OCI-LY1 (cell line): Measurements from ENCODE around the gene TRIO.

ENCODE experiments used
- H2AFZ ChIP-seq: fragments of 200-600 bp; sonication (generic), shearing (Covaris generic); 2 replicates; pipeline ENCODE4 v1.6.0; 2014; ENCODE audit warnings: antibody characterized with exemption, mild to moderate bottlenecking, low read length
- H3F3A ChIP-seq: fragments of 200-600 bp; sonication (generic), shearing (Covaris generic); 2 replicates; pipeline ENCODE4 v1.6.0; 2014; ENCODE audit warnings: mild to moderate bottlenecking, antibody characterized with exemption, low read length, moderate library complexity; ENCODE audit not compliant: insufficient read depth
- H3K27ac ChIP-seq: fragments of 200-600 bp; sonication (generic); 2 replicates; pipeline ENCODE4 v1.5.1; 2014; ENCODE audit warnings: low read length, mixed run types, mild to moderate bottlenecking, low read depth; ENCODE audit not compliant: poor library complexity, severe bottlenecking
- H3K27me3 ChIP-seq: fragments of 200-600 bp; sonication (generic); 2 replicates; pipeline ENCODE4 v1.6.0; 2014; ENCODE audit warnings: antibody characterized with exemption, mild to moderate bottlenecking, low read length, moderate library complexity; ENCODE audit not compliant: insufficient read depth
- H3K36me3 ChIP-seq: fragments of 200-600 bp; sonication (generic); 2 replicates; pipeline ENCODE4 v1.6.1; 2014; ENCODE audit warnings: mild to moderate bottlenecking, antibody characterized with exemption, low read length, moderate library complexity, mixed read lengths; ENCODE audit not compliant: insufficient read depth
- H3K4me1 ChIP-seq: fragments of 200-600 bp; sonication (generic); 2 replicates; pipeline ENCODE4 v1.5.1; 2014; ENCODE audit warnings: mild to moderate bottlenecking, low read length, moderate library complexity; ENCODE audit not compliant: insufficient read depth, severe bottlenecking
- H3K4me2 ChIP-seq: fragments of 200-600 bp; sonication (generic), shearing (Covaris generic); 2 replicates; pipeline ENCODE4 v1.6.1; 2014; ENCODE audit warnings: low read length
- H3K4me3 ChIP-seq: fragments of 200-600 bp; sonication (generic); 2 replicates; pipeline ENCODE4 v1.5.1; 2014; ENCODE audit warnings: low read length, low read depth, mild to moderate bottlenecking, mixed read lengths; ENCODE audit not compliant: poor library complexity, severe bottlenecking
- H3K79me2 ChIP-seq: fragments of 200-600 bp; shearing (Covaris generic); 2 replicates; pipeline ENCODE4 v1.6.1; 2016; ENCODE audit warnings: mixed run types, low read length, mixed read lengths; ENCODE audit not compliant: insufficient read depth
- H3K9ac ChIP-seq: fragments of 200-600 bp; sonication (generic), shearing (Covaris generic); 2 replicates; pipeline ENCODE4 v1.6.1; 2014; ENCODE audit warnings: mild to moderate bottlenecking, low read length, mixed read lengths
- H3K9me2 ChIP-seq: fragments of 200-600 bp; sonication (generic), shearing (Covaris generic); 2 replicates; pipeline ENCODE4 v1.6.1; 2014; ENCODE audit warnings: low read depth, mild to moderate bottlenecking, low read length, mixed read lengths
- H3K9me3 ChIP-seq: fragments of 200-600 bp; shearing (Covaris generic); 2 replicates; pipeline ENCODE4 v1.6.1; 2014; ENCODE audit warnings: low read length, mixed read lengths
- H4K20me1 ChIP-seq: fragments of 200-600 bp; sonication (generic), shearing (Covaris generic); 2 replicates; pipeline ENCODE4 v1.6.0; 2016; ENCODE audit warnings: mild to moderate bottlenecking, low read length; ENCODE audit not compliant: insufficient read depth
- CTCF ChIP-seq: fragments of 200-600 bp; sonication (generic), shearing (Covaris generic); IDR thresholded peaks from 2 replicates; pipeline ENCODE4 v1.5.1; 2017; ENCODE audit warnings: mild to moderate bottlenecking, antibody characterized with exemption, low read length, moderate library complexity, mixed read lengths
- EZH2 ChIP-seq: fragments of 200-600 bp; sonication (generic), shearing (Covaris generic); IDR thresholded peaks from 2 replicates; pipeline ENCODE4 v1.8.0; 2017; ENCODE audit warnings: borderline replicate concordance, mixed run types, mild to moderate bottlenecking, antibody characterized with exemption, low read length, moderate library complexity, mixed read lengths

Gene TRIO

GRCh38 chr5:14348142-14348541 lies 205.0 kb downstream of the TRIO start:
- TF ChIP-seq EZH2 (no peak), CTCF (no peak)
- H3K36me3 ChIP-seq: no peaks in the 10 kb centered on the region

GRCh38 chr5:14349029-14349428 lies 205.9 kb downstream of the TRIO start:
- Histone ChIP-seq H2AFZ (no peak overlapping the region), H3K9me2 (no peaks in the 10 kb centered on the region), H3K4me1 (no peaks in the 10 kb centered on the region), H3K9ac (no peak overlapping the region), H3K9me3 (no peaks in the 10 kb centered on the region), H3K36me3 (no peaks in the 10 kb centered on the region), H3K27me3 (no peaks in the 10 kb centered on the region), H3K4me2 (no peak overlapping the region), H3K27ac (no peak overlapping the region), H3K4me3 (no peak overlapping the region), H3F3A (no peaks in the 10 kb centered on the region), H3K79me2 (no peaks in the 10 kb centered on the region), H4K20me1 (no peaks in the 10 kb centered on the region)
- TF ChIP-seq EZH2 (no peak), CTCF (no peak)

More at GRCh38 chr5:14348142-14348541, 205.0 kb downstream of the TRIO start:
- Histone ChIP-seq H2AFZ (no peak overlapping the region), H3K4me1 (no peaks in the 10 kb centered on the region), H3K27ac (no peak overlapping the region), H3K4me2 (no peak overlapping the region), H3K4me3 (no peak overlapping the region), H4K20me1 (no peaks in the 10 kb centered on the region), H3K9me3 (no peaks in the 10 kb centered on the region), H3F3A (no peaks in the 10 kb centered on the region), H3K9me2 (no peaks in the 10 kb centered on the region), H3K27me3 (no peaks in the 10 kb centered on the region), H3K9ac (no peak overlapping the region), H3K79me2 (no peaks in the 10 kb centered on the region)

- no peaks in the 10 kb centered on the region for H3F3A ChIP-seq
- H3K27ac ChIP-seq: no peak overlapping the region
Observed at GRCh38 chr5:14351086-14351661, 208.0 kb downstream of the TRIO start.

More at GRCh38 chr5:14351086-14351661, 208.0 kb downstream of the TRIO start:
- Histone ChIP-seq H4K20me1 (no peaks in the 10 kb centered on the region), H3K36me3 (no peaks in the 10 kb centered on the region), H3K9me2 (no peaks in the 10 kb centered on the region), H3K9me3 (no peaks in the 10 kb centered on the region), H3K79me2 (no peaks in the 10 kb centered on the region), H3K9ac (no peak overlapping the region), H3K4me3 (no peak overlapping the region), H3K4me2 (no peak overlapping the region), H2AFZ (no peak overlapping the region), H3K27me3 (no peaks in the 10 kb centered on the region), H3K4me1 (no peaks in the 10 kb centered on the region)
- no peak for TF ChIP-seq EZH2
- TF ChIP-seq CTCF: no peak
